ENCODE measurements around the gene BTN3A1.
"Not testable (repeated sequence)": the region's sequence is repeated elsewhere in the genome, so short reads cannot be mapped to it uniquely, and the experiment has no call there.

Gene BTN3A1

DNA sequence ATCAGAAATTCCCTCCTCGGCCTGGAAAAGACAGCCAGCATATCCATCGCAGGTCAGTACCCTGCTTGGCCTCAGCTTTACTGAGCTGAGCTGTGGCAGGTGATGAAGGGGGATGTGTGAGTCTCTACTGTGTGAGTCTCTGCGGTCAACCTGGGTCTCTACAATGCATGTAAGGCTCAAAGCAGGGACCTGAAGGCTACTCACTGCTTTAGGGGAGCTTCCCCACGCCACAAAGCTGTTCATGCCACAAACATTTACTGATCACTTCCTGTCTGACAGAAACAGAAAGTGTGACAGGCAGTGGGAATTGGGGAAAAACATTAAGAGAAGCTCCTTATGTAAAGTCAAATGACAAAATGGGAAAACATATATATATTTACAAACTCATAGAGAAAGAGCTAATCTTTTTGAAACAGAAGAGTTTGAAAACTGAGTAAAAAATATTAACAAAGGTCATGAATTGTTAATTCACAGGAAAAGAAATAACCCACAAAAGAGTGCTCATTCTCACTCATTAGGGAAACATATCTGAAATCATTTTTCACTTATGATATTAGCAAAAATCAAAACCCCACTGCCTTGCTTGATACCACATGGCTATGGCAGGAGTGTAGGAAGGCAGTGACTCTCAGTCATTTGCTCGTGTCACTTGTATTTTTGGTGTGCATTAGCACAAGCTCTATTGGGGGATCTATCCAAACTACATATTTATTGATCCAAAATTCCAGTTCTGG lies 44.0 kb downstream of the BTN3A1 start:
- peak; percentile 56 for DNase-seq

DNA sequence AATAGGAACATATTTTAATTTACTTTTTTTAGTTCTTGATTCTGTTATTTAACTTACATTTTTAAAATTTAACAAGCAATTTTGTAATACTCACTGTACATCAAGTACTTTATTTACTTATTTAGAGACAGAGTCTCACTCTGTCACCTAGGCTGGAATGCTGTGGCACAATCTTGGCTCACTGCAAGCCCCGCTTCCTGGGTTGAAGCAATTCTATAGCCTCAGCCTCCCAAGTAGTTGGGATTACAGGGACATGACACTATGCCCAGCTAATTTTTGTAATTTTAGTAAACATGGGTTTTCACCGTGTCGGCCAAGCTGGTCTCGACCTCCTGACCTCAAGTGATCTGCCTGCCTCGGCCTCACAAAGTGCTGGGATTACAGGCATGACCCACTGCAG lies 45.2 kb downstream of the BTN3A1 start:
- DNase-seq = no peak

DNA sequence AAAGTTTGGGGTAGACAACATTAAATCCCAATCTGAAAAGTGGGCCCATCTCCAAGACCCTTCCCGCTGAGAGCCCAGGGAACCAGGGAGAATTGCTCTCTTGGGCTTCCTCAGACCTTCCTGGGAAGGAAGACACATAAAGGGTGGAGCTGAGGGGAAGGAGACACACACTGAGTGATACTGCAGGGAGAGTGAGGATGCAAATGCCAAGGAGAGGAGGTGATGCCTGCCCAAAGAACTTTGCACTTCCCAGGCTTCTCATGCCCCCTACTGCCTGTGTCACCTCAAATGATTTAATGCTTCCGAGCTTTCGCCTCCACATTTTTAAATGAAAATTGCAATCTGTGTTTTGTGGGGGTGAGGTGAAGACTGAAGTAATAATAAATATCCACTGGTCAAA lies 48.2 kb downstream of the BTN3A1 start:
- DNase-seq = no peak

DNA sequence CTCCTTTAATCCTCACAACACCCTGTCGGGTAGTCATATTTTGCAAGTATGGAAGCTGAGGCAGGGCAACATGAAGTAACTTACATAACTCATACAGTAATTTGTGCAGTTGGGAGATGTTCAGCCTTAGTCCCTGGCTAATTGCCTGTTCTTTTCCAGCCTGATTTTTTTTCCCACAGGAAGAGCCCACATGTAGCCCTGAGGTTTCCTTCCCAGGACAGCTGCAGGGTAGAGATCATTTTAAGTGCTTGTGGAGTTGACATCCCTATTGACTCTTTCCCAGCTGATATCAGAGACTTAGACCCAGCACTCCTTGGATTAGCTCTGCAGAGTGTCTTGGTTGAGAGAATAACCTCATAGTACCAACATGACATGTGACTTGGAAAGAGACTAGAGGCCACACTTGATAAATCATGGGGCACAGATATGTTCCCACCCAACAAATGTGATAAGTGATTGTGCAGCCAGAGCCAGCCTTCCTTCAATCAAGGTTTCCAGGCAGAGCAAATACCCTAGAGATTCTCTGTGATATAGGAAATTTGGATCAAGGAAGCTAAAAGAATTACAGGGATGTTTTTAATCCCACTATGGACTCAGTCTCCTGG lies 50.7 kb downstream of the BTN3A1 start:
- no peak for DNase-seq

DNA sequence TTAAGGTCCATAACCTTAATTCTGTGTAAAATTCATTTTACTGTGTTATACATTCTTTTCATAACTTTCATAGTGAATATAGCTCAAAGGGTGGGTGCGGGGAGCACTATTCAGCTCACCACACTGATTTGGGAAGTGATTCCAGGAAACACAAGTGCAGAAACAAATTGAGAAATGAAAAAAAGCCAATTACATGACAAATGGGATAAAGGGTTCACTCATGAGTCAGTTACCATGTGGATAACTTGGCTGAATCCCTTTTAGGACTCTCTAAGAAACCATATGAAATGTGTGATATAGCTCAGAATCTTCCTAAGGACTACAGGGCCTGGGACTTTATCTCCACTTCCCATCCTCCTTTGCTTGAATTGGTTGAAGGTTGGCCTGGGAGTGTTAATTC lies 52.6 kb downstream of the BTN3A1 start:
- DNase-seq = peak; percentile 63

DNA sequence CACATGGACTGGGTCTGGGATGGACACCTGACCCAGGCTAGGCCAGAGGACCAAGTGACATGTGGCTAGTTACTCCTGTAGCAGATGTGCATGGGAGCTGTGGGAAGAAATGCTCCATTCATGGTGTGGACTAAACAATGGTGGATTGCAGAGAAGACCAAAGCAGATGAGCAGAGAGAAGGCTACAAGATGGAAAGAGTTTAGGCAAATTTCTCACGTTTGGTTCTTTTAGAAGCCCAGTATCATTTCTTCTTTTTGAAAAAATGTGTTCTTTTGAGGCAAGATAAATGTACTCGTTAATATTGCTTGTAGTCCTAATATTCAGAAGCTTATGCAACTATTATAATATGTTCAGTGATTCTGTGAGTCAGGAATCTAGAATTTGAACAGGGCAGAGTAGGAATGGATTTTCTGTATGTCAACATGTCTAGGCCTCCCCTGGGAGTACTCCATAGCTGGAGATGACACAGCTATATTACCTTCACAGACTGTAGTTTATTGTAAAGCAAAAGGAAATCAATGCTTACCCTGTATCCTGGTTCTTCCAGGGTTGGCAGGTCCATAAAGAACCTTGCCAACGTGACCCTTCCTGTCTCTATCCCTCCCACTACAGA lies 53.4 kb downstream of the BTN3A1 start:
- no peak for DNase-seq

DNA sequence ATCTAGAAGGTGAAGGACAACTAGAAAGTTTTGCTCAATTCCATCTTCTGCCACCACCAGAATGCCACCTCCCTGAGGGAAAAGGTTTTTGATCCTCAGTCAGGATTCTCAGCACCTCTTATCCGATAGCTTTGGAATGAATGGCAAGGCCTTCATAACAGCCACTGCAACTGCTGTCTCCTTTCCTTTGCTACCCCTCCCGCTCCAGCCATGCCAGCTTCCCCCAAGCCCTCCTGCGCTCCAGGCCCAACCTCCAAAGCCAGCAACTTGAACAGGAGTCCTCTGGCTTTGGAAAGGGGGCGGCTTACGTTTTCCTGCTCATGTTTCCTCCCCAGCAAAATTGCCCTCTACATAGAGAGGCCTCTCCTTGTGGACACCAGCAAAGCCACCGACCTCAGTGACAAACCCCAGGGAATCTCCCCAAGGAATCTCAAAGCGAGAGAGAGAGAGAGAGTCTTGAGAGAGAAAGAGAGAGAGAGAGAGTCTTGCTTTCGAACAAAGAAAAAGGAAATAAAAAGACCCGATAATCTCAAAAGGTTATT lies 55.3 kb downstream of the BTN3A1 start:
- DNase-seq = no peak

DNA sequence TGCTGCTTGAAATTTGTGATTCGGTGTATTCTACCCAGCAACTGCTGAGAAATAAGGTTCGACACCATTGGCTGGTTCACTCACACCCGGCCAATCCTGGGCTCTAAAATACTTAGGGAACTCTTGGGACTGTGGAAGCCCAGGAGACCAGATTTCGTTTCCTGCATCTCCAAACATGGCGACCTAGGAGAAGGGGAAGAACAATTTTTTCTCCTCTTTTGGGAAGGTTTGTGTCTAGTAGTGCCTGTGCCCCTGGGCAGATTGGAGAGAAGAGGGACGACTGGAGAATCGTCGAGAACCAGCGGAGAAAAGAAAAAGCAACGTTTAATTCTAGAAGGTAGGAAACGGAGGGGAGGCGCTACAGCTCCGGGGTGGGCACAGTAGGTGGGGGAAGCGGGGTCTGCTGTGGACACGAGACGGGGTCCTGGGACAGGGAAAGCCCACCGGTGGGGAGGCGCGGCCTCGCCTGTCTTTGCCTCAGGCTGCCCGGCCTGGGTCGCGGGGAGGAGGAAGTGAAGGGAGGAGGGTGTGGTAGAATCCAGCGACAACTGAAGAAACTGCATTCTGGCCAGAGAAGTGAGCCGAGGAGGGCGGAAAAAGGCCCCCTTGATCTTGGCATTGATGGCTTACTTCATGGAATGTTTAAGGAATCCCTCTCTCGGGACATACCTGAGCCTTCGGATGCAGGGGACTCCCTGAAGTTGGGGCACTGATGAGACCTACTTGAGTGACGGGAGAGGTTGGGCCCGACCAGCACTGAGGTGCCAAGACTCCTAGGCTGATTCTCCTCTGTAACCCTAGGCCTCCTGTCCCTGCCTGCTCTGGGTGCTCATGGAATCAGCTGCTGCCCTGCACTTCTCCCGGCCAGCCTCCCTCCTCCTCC lies 56.0 kb downstream of the BTN3A1 start, which contains the start of gene BTN2A1:
Gene BTN2A1, plus strand, starts transcription at position 150 of the 883 bp plus-strand sequence. Its CDS starts 682 bp downstream, at position 832.
- DNase-seq = peak; percentile 95

DNA sequence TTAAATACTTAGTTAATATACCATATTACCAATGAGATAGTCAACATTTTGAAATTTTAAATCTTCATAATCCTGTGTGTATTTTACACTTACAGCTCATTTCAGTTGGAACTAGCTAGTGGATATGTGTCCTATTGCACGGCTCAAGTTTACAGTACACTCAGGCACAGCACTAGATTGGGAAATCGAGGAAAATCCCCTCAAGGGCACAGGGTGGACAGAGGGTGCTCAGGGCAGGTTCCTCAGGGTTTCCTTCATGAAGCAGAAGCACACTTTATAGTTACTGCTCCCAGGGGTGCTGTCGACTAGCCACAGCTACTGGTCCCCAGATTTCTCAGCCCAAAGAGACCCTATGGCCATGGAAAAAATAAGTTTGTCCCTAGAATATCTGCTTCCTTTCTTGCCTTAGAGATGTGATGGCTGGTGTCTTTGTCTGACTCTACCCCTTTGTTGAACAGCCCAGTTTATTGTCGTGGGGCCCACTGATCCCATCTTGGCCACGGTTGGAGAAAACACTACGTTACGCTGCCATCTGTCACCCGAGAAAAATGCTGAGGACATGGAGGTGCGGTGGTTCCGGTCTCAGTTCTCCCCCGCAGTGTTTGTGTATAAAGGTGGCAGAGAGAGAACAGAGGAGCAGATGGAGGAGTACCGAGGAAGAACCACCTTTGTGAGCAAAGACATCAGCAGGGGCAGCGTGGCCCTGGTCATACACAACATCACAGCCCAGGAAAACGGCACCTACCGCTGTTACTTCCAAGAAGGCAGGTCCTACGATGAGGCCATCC lies 57.1 kb downstream of the BTN3A1 start:
- peak; percentile 89 for DNase-seq

DNA sequence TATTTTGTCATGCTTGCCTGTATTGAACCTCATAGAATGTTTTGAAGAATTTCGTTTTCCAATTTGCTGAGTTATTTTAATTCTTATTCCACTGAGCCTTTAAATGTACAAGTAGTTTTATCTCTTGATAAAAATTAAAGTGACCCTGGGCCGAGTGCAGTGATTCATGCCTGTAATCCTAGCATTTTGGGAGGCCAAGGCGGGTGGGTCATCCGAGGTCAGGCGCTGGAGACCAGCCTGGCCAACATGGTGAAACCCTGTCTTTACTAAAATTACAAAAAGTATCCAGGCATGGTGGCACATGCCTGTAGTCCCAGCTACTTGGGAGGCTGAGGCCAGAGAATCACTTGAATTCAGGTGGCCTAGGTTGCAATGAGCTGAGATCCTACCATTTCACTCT lies 59.3 kb downstream of the BTN3A1 start:
- not testable (repeated sequence) for DNase-seq

DNA sequence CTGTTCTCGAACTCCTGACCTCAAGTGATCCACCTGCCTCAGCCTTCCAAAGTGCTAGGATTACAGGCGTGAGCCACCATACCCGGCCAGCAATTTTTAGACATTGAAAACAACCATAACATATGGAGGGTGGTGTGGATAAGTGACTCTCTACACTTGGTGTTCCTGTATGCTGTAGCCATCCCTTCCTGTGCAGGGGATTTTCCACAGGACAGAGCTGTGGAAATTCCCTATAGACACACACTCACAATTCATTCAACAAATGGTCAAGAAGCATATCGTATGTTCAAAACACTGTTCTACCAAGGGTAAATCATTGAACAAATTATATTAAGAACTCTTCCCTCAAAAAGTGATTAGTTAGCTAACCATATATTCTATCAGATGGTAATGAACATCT lies 61.9 kb downstream of the BTN3A1 start:
- DNase-seq = no peak

DNA sequence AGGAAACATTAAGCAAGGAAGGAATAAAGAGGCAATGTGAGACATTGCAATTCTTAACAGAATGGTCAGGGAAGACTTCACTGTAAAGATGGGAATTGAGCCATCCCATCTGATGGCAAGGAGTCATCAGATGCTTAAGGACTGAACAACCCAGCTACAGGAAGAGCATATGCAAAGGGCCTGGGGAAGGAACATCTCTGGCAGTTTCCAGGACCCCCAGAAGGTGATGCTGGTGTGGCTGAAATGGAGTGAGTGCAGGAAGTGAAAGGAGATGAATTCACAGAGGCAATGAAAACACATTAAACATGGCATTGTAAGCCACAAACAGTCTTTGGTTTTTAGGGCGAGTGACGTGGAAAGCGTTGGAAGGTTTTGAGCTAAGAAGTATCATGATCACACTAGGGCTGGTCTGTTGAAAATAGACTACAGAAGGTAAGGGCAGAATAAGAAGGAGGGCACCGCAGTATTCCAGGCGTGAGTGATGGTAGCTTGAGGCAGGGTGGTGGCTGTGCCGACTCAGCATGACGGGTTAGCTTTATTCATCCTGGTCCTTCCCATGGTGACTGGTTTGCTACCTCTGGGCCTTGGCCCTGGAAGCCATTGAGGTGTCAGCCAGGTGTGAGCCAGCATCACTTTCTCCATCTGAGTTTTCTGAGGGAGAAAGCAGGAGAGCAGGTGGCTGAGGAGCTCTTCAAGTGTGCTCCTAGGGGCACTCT lies 62.5 kb downstream of the BTN3A1 start:
- no peak for DNase-seq

Measured in inflammatory macrophage treated with lipopolysaccharide for 4 hours (primary cell).